ENCODE data around the gene JADE3. TPM values are rescaled to one million over a fixed set of nuclear protein-coding genes. Genes with fewer than 3 reads are reported as not detected.

JADE3 gene
- total RNA-seq, 4 donors from 2014 or later, result 3.4 to 6.3 (median 4.2) TPM

- Histone ChIP-seq H3K4me1 (peaks cover 0 to 10% (median 0%) of the 10 kb centered on the region in 3 donors), H3K27me3 (peaks cover 0 to 9% (median 0%) of the 10 kb centered on the region in 4 donors), H3K36me3 (no peaks in the 10 kb centered on the region), H3K27ac (peak overlapping the region in 1 of 4 donors; percentile 17), H3K4me3 (peak overlapping the region; percentile 22 to 58 (median 43)), H3K9me3 (no peaks in the 10 kb centered on the region)
- TF ChIP-seq CTCF (IDR thresholded peaks at IDR 0.05) (peak; percentile 40 to 74 (median 57)), POLR2A (IDR thresholded peaks at IDR 0.05) (no peak)
- no CpG with 5 or more reads among the region's 14 CpGs for WGBS, 2 donors
- intact Hi-C loops (cut with DNase I), result no loop called here
- no peak for DNase-seq
Observed at GRCh38 chrX:46903458-46904242, 8.6 kb upstream of the JADE3 start.

GRCh38 chrX:46904626-46905025 is 7.6 kb upstream of the JADE3 start:
- no peak for TF ChIP-seq POLR2A (IDR thresholded peaks at IDR 0.05)
- TF ChIP-seq CTCF (IDR thresholded peaks at IDR 0.05), result no peak
- no peak overlapping the region for H3K4me3 ChIP-seq
- H3K4me1 ChIP-seq, result peaks cover 0 to 10% (median 0%) of the 10 kb centered on the region in 3 donors
- peaks cover 0 to 9% (median 0%) of the 10 kb centered on the region in 4 donors for H3K27me3 ChIP-seq
- no peak overlapping the region for H3K27ac ChIP-seq
- intact Hi-C loops (cut with DNase I), result no loop called here
- 41 to 68% methylated on average over 2 of the region's 2 CpGs for WGBS, 2 donors
- no peaks in the 10 kb centered on the region for H3K9me3 ChIP-seq
- no peak for DNase-seq
- no peaks in the 10 kb centered on the region for H3K36me3 ChIP-seq

GRCh38 chrX:46910415-46910814 is 1.8 kb upstream of the JADE3 start:
- DNase-seq, result no peak
- intact Hi-C loops (cut with DNase I), result no loop called here
- 83 to 90% methylated on average over 3 of the region's 3 CpGs for WGBS, 2 donors
- TF ChIP-seq POLR2A (IDR thresholded peaks at IDR 0.05), result no peak
- no peak for TF ChIP-seq CTCF (IDR thresholded peaks at IDR 0.05)
- H3K4me3 ChIP-seq, result no peak overlapping the region
- peaks cover 0 to 12% (median 0%) of the 10 kb centered on the region in 3 donors for H3K4me1 ChIP-seq
- H3K27me3 ChIP-seq, result no peaks in the 10 kb centered on the region
- no peak overlapping the region for H3K27ac ChIP-seq
- H3K9me3 ChIP-seq, result no peaks in the 10 kb centered on the region
- H3K36me3 ChIP-seq, result no peaks in the 10 kb centered on the region

GRCh38 chrX:46912603-46913491 is 626 bp downstream of the JADE3 start:
- intact Hi-C loops (cut with DNase I), result no loop called here
- TF ChIP-seq POLR2A (IDR thresholded peaks at IDR 0.05) (no peak), CTCF (IDR thresholded peaks at IDR 0.05) (peak in 5 of 6 experiments; percentile 23 to 53 (median 40))
- Histone ChIP-seq H3K27me3 (no peaks in the 10 kb centered on the region), H3K9me3 (no peaks in the 10 kb centered on the region), H3K4me1 (peaks cover 0 to 12% (median 0%) of the 10 kb centered on the region in 3 donors), H3K27ac (peak overlapping the region; percentile 73 to 82 (median 76)), H3K36me3 (no peaks in the 10 kb centered on the region), H3K4me3 (peak overlapping the region; percentile 66 to 78 (median 76))
- WGBS, 2 donors, result 50% methylated on average over 7 of the region's 109 CpGs; no CpG with 5 or more reads in 1 of the 2 donors
- DNase-seq, result no peak

Data from esophagus squamous epithelium (tissue), 5 donors.